GM18511 (cell line): ENCODE results near the gene MAP1S.
A peak's percentile ranks its signal among the peaks of the same experiment; 100 is the strongest.

ENCODE experiments used
- ATAC-seq: cut with Tn5 transposase; IDR thresholded peaks from one replicate; pipeline ENCODE4 v1.9.1; 2021; ENCODE audit warnings: mild to moderate bottlenecking, moderate library complexity; ENCODE audit not compliant: unreplicated experiment

MAP1S gene

GRCh38 chr19:17737690-17738153, 18.4 kb downstream of the MAP1S start:
- ATAC-seq = no peak

- no peak for ATAC-seq
These were observed 20.0 kb downstream of the MAP1S start for GRCh38 chr19:17739121-17739875.

GRCh38 chr19:17741456-17741855, 22.2 kb downstream of the MAP1S start:
- ATAC-seq = no peak

GRCh38 chr19:17743874-17744580, 24.7 kb downstream of the MAP1S start:
- no peak for ATAC-seq

GRCh38 chr19:17747205-17748098, 28.2 kb downstream of the MAP1S start:
- peak; percentile 73 for ATAC-seq

GRCh38 chr19:17748884-17749638, 29.8 kb downstream of the MAP1S start:
- ATAC-seq = no peak

GRCh38 chr19:17749912-17750317, 30.6 kb downstream of the MAP1S start:
- ATAC-seq = no peak

- peak; percentile 46 for ATAC-seq
These were observed 32.0 kb downstream of the MAP1S start, which contains the start of gene FCHO1 for GRCh38 chr19:17751103-17751911. Gene FCHO1 (plus strand): TSS chr19:17751477. CDS start chr19:17755165, 3,688 bp downstream.

- ATAC-seq = no peak
These were observed 32.6 kb downstream of the MAP1S start for GRCh38 chr19:17751912-17752273.

- no peak for ATAC-seq
These were observed 33.8 kb downstream of the MAP1S start for GRCh38 chr19:17752865-17753639.

- ATAC-seq = no peak
These were observed 34.7 kb downstream of the MAP1S start for GRCh38 chr19:17753976-17754375.

GRCh38 chr19:17754634-17755442, 35.6 kb downstream of the MAP1S start:
- peak; percentile 55 for ATAC-seq

- no peak for ATAC-seq
These were observed 36.2 kb downstream of the MAP1S start for GRCh38 chr19:17755443-17755890.

GRCh38 chr19:17755977-17756670, 36.8 kb downstream of the MAP1S start:
- ATAC-seq = no peak

- no peak for ATAC-seq
These were observed 37.8 kb downstream of the MAP1S start for GRCh38 chr19:17757125-17757524.

- no peak for ATAC-seq
These were observed 39.2 kb downstream of the MAP1S start for GRCh38 chr19:17758515-17758914.

- no peak for ATAC-seq
These were observed 41.9 kb downstream of the MAP1S start for GRCh38 chr19:17761148-17761547.
